Measurements from ENCODE around the gene SMOC2. TPM values are rescaled to one million over a fixed set of nuclear protein-coding genes. Genes with fewer than 3 reads are reported as not detected.

Gene SMOC2
- total RNA-seq, 3 donors from 2014 or later (not counting 1 experiment from before 2014, with no cell fraction given) = not detected

GRCh38 chr6:168517742-168518347, 76.9 kb downstream of the SMOC2 start:
- Histone ChIP-seq H3K4me1 (ENCODE audit: control insufficient read depth, insufficient read depth, low read length) (no peaks in the 10 kb centered on the region), H3K4me3 (ENCODE audit: low read length) (no peak overlapping the region), H3K27ac (ENCODE audit: low read length) (no peak overlapping the region), H3K9me3 (ENCODE audit: control insufficient read depth, insufficient read depth, low read length) (no peaks in the 10 kb centered on the region), H3K27me3 (ENCODE audit: control insufficient read depth, insufficient read depth, low read length) (no peaks in the 10 kb centered on the region), H3K36me3 (ENCODE audit: control insufficient read depth, insufficient read depth, low read length) (no peaks in the 10 kb centered on the region)
- intact Hi-C loops (cut with micrococcal nuclease) = no loop called here
- TF ChIP-seq, protein P1, sequence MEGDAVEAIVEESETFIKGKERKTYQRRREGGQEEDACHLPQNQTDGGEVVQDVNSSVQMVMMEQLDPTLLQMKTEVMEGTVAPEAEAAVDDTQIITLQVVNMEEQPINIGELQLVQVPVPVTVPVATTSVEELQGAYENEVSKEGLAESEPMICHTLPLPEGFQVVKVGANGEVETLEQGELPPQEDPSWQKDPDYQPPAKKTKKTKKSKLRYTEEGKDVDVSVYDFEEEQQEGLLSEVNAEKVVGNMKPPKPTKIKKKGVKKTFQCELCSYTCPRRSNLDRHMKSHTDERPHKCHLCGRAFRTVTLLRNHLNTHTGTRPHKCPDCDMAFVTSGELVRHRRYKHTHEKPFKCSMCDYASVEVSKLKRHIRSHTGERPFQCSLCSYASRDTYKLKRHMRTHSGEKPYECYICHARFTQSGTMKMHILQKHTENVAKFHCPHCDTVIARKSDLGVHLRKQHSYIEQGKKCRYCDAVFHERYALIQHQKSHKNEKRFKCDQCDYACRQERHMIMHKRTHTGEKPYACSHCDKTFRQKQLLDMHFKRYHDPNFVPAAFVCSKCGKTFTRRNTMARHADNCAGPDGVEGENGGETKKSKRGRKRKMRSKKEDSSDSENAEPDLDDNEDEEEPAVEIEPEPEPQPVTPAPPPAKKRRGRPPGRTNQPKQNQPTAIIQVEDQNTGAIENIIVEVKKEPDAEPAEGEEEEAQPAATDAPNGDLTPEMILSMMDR (IDR thresholded peaks at IDR 0.05) = no peak
- DNase-seq = no peak
- H3K4me1 Mint-ChIP-seq = no peaks in the 10 kb centered on the region
- H3K9me3 Mint-ChIP-seq = no peaks in the 10 kb centered on the region
- no peak for ATAC-seq
- H3K27me3 Mint-ChIP-seq (ENCODE audit: low read depth in 2 of 2) = peaks cover 6 to 8% of the 10 kb centered on the region in 2 donors
- WGBS (ENCODE audit: insufficient coverage) = 89% methylated on average over 39 of the region's 39 CpGs
- H3K27ac Mint-ChIP-seq = no peak overlapping the region
- no peaks in the 10 kb centered on the region for H3K36me3 Mint-ChIP-seq
- no peak overlapping the region for H3K4me3 Mint-ChIP-seq

GRCh38 chr6:168518348-168518745, 77.4 kb downstream of the SMOC2 start:
- peaks cover 6 to 8% of the 10 kb centered on the region in 2 donors for H3K27me3 Mint-ChIP-seq (ENCODE audit: low read depth in 2 of 2)
- no peaks in the 10 kb centered on the region for H3K4me1 Mint-ChIP-seq
- TF ChIP-seq, protein P1 (IDR thresholded peaks at IDR 0.05) = no peak
- Histone ChIP-seq H3K27ac (ENCODE audit: low read length) (no peak overlapping the region), H3K27me3 (ENCODE audit: control insufficient read depth, insufficient read depth, low read length) (no peaks in the 10 kb centered on the region), H3K36me3 (ENCODE audit: control insufficient read depth, insufficient read depth, low read length) (no peaks in the 10 kb centered on the region), H3K4me1 (ENCODE audit: control insufficient read depth, insufficient read depth, low read length) (no peaks in the 10 kb centered on the region), H3K9me3 (ENCODE audit: control insufficient read depth, insufficient read depth, low read length) (no peaks in the 10 kb centered on the region), H3K4me3 (ENCODE audit: low read length) (no peak overlapping the region)
- ATAC-seq (peak in 1 of 3 donors; percentile 43), DNase-seq (no peak)
- H3K9me3 Mint-ChIP-seq = no peaks in the 10 kb centered on the region
- no peak overlapping the region for H3K27ac Mint-ChIP-seq
- 81% methylated on average over 4 of the region's 4 CpGs for WGBS (ENCODE audit: insufficient coverage)
- H3K36me3 Mint-ChIP-seq = no peaks in the 10 kb centered on the region
- intact Hi-C loops (cut with micrococcal nuclease) = no loop called here
- no peak overlapping the region for H3K4me3 Mint-ChIP-seq

DNA sequence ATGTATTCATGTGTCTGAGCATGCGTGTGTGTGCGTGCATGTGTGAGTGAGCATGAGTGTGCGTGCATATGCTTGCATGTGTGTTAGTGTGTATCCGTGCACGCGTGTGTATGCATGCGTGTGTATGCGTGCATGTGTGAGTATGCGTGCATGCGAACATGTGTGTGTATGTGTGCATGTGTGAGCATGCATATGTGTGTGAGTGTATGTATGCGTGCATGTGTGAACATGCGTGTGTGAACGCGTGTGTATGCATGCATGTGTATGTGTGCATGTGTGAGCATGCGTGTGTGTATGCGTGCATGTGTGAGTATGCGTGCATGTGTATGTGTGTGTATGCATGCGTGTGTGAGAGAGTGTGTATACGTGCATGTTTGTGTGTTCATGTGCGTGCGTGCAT, 77.9 kb downstream of the SMOC2 start:
- Histone ChIP-seq H3K4me1 (ENCODE audit: control insufficient read depth, insufficient read depth, low read length) (no peaks in the 10 kb centered on the region), H3K27me3 (ENCODE audit: control insufficient read depth, insufficient read depth, low read length) (no peaks in the 10 kb centered on the region), H3K36me3 (ENCODE audit: control insufficient read depth, insufficient read depth, low read length) (no peaks in the 10 kb centered on the region), H3K27ac (ENCODE audit: low read length) (no peak overlapping the region), H3K9me3 (ENCODE audit: control insufficient read depth, insufficient read depth, low read length) (no peaks in the 10 kb centered on the region), H3K4me3 (ENCODE audit: low read length) (no peak overlapping the region)
- no peak overlapping the region for H3K4me3 Mint-ChIP-seq
- intact Hi-C loops (cut with micrococcal nuclease) = no loop called here
- no peak overlapping the region for H3K27ac Mint-ChIP-seq
- TF ChIP-seq, protein P1 (IDR thresholded peaks at IDR 0.05) = no peak
- peak in 1 of 3 donors; percentile 18 for ATAC-seq
- WGBS (ENCODE audit: insufficient coverage) = 98% methylated on average over 21 of the region's 21 CpGs
- no peaks in the 10 kb centered on the region for H3K36me3 Mint-ChIP-seq
- no peaks in the 10 kb centered on the region for H3K9me3 Mint-ChIP-seq
- DNase-seq = no peak
- peaks cover 6 to 8% of the 10 kb centered on the region in 2 donors for H3K27me3 Mint-ChIP-seq (ENCODE audit: low read depth in 2 of 2)
- no peaks in the 10 kb centered on the region for H3K4me1 Mint-ChIP-seq

DNA sequence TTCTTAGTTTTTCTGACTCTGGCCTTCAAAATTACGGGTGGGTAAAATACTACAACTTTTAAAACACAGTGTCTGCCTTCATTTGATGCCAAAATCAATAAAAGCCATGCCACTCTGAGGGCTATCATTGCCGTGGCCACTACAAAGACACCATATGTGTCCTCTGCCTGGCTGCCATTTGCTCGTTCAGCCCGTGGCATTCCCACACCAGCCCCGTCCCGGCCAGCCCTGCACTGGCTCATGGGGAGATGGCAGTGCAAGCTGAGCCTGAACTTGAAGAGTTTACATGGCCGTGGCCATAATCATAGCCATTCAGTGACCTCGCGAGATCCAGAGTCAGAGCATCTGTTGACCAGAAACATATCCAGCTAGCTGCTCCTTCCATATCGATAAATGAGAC, 79.2 kb downstream of the SMOC2 start:
- Mint-ChIP-seq H3K36me3 (no peaks in the 10 kb centered on the region), H3K4me1 (no peaks in the 10 kb centered on the region), H3K27ac (no peak overlapping the region), H3K9me3 (no peaks in the 10 kb centered on the region), H3K4me3 (no peak overlapping the region), H3K27me3 (ENCODE audit: low read depth in 2 of 2) (peaks cover 8% of the 10 kb centered on the region in 2 donors)
- intact Hi-C loops (cut with micrococcal nuclease) = no loop called here
- DNase-seq (no peak), ATAC-seq (no peak)
- H3K27me3 ChIP-seq (ENCODE audit: control insufficient read depth, insufficient read depth, low read length) = no peaks in the 10 kb centered on the region
- H3K27ac ChIP-seq (ENCODE audit: low read length) = no peak overlapping the region
- H3K9me3 ChIP-seq (ENCODE audit: control insufficient read depth, insufficient read depth, low read length) = no peaks in the 10 kb centered on the region
- no peaks in the 10 kb centered on the region for H3K4me1 ChIP-seq (ENCODE audit: control insufficient read depth, insufficient read depth, low read length)
- no peak overlapping the region for H3K4me3 ChIP-seq (ENCODE audit: low read length)
- WGBS (ENCODE audit: insufficient coverage) = 87% methylated on average over 10 of the region's 10 CpGs
- H3K36me3 ChIP-seq (ENCODE audit: control insufficient read depth, insufficient read depth, low read length) = no peaks in the 10 kb centered on the region
- TF ChIP-seq, protein P1 (IDR thresholded peaks at IDR 0.05) = no peak
